Natural killer cell (primary cell): Measurements from ENCODE around the gene C1GALT1. TPM values are rescaled to one million over a fixed set of nuclear protein-coding genes. Genes with fewer than 3 reads are reported as not detected.
"Not testable (repeated sequence)": the region's sequence is repeated elsewhere in the genome, so short reads cannot be mapped to it uniquely, and the experiment has no call there.

ENCODE experiments used
- ATAC-seq, 3 donors: fragments of 150-1000 bp in 2 of 3; fragments of 200-7000 bp in 1 of 3; cut with Tn5 transposase; 1 replicate in 1 of 3; 2 replicates in 2 of 3; pipeline ENCODE4 v1.10.0; 2021; ENCODE audit warnings: mild to moderate bottlenecking in 2 of 3, moderate library complexity in 2 of 3
- DNase-seq, 2 donors: peaks; one replicate each; pipeline versions ENCODE4 v3.0.0 to v3.0.0-alpha.2; 2013 to 2021; ENCODE audit warnings: mixed read lengths in 1 of 2
- H3K27ac ChIP-seq: one replicate; pipeline ENCODE4 v1.5.1; 2013; ENCODE audit warnings: mild to moderate bottlenecking, low read length
- H3K27me3 ChIP-seq: one replicate; pipeline ENCODE4 v1.6.1; 2013; ENCODE audit warnings: low read length; ENCODE audit not compliant: control insufficient read depth, insufficient read depth
- H3K36me3 ChIP-seq: one replicate; pipeline ENCODE4 v1.6.1; 2013; ENCODE audit warnings: low read length; ENCODE audit not compliant: control insufficient read depth, insufficient read depth
- H3K4me1 ChIP-seq: one replicate; pipeline ENCODE4 v1.6.1; 2013; ENCODE audit warnings: low read length; ENCODE audit not compliant: control insufficient read depth, insufficient read depth
- H3K4me3 ChIP-seq: one replicate; pipeline ENCODE4 v1.5.1; 2013; ENCODE audit warnings: low read length
- H3K9me3 ChIP-seq: one replicate; pipeline ENCODE4 v1.6.1; 2013; ENCODE audit warnings: low read length; ENCODE audit not compliant: control insufficient read depth, insufficient read depth
- H3K27ac Mint-ChIP-seq, 2 donors: one replicate each; pipeline ENCODE4 v1.8.0; 2022; ENCODE audit warnings: mild to moderate bottlenecking in 2 of 2, mixed read lengths in 2 of 2, moderate library complexity in 1 of 2
- H3K27me3 Mint-ChIP-seq, 2 donors: one replicate each; pipeline ENCODE4 v1.8.0; 2022; ENCODE audit warnings: low read depth in 2 of 2, mixed read lengths in 2 of 2
- H3K36me3 Mint-ChIP-seq: one replicate; pipeline ENCODE4 v1.8.0; 2022; ENCODE audit warnings: mixed read lengths
- H3K4me1 Mint-ChIP-seq, 2 donors: one replicate each; pipeline ENCODE4 v1.8.0; 2022; ENCODE audit warnings: mixed read lengths in 2 of 2
- H3K4me3 Mint-ChIP-seq: one replicate; pipeline ENCODE4 v1.8.0; 2022; ENCODE audit warnings: mild to moderate bottlenecking, moderate library complexity, mixed read lengths
- H3K9me3 Mint-ChIP-seq, 2 donors: one replicate each; pipeline ENCODE4 v1.8.0; 2022; ENCODE audit warnings: mixed read lengths in 2 of 2
- WGBS: methylation state at CpG from one replicate; pipeline ENCODE4 v1.1.7; 2013; ENCODE audit warnings: missing lambda C conversion rate; ENCODE audit not compliant: insufficient coverage; 5-methylcytosine and 5-hydroxymethylcytosine counted together
- intact Hi-C: fragments of 100-400 bp; cut with micrococcal nuclease; formaldehyde crosslinking; loops from one replicate; pipeline ENCODE4 v1.14.2; 2022
- total RNA-seq, 4 donors: library from RNA; stranded (reverse); fragments of 120-200 nt in 1 of 4; gene quantifications; one replicate each; pipeline versions ENCODE4 v1.2.3 to v1.2.4, GENCODE V29; 2013 to 2022
- TF ChIP-seq, protein P1 (sequence below): fragments of 200-600 bp; IDR thresholded peaks from one replicate; pipeline ENCODE4 v1.8.0; 2022; ENCODE audit warnings: antibody characterized with exemption

Gene C1GALT1
- total RNA-seq, 3 donors from 2014 or later (not counting 1 experiment from before 2014, with no cell fraction given) = 54.5 to 64.5 (median 63.7) TPM

DNA sequence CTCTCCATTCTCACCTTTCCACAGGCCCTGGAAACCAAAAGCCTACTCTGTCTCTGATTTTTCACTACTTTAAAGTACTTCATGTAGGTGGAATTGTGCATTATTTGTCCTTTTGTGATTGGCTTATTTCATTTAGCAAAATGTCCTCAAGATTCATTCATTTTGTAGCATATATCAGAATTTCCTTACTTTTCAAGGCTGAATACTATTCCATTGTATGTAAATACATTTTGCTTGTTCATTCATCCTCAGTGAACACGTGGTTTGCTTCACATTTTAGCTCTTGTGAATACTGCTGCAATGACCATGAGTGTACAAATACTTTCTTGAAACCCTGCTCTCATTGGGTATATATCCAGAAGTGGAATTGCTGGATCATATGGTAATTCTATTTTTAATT lies 8.8 kb downstream of the C1GALT1 start:
- H3K27me3 ChIP-seq = no peaks in the 10 kb centered on the region
- H3K27ac ChIP-seq = no peak overlapping the region
- H3K9me3 Mint-ChIP-seq = no peaks in the 10 kb centered on the region
- H3K27ac Mint-ChIP-seq = no peak overlapping the region
- DNase-seq (no peak), ATAC-seq (no peak)
- H3K4me3 Mint-ChIP-seq = no peak overlapping the region
- peaks cover 5% of the 10 kb centered on the region for H3K36me3 ChIP-seq
- H3K9me3 ChIP-seq = no peaks in the 10 kb centered on the region
- TF ChIP-seq, protein P1, sequence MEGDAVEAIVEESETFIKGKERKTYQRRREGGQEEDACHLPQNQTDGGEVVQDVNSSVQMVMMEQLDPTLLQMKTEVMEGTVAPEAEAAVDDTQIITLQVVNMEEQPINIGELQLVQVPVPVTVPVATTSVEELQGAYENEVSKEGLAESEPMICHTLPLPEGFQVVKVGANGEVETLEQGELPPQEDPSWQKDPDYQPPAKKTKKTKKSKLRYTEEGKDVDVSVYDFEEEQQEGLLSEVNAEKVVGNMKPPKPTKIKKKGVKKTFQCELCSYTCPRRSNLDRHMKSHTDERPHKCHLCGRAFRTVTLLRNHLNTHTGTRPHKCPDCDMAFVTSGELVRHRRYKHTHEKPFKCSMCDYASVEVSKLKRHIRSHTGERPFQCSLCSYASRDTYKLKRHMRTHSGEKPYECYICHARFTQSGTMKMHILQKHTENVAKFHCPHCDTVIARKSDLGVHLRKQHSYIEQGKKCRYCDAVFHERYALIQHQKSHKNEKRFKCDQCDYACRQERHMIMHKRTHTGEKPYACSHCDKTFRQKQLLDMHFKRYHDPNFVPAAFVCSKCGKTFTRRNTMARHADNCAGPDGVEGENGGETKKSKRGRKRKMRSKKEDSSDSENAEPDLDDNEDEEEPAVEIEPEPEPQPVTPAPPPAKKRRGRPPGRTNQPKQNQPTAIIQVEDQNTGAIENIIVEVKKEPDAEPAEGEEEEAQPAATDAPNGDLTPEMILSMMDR = no peak
- WGBS = 100% methylated on average over 1 of the region's 1 CpG
- no peak overlapping the region for H3K4me3 ChIP-seq
- intact Hi-C loops = no loop called here
- H3K4me1 ChIP-seq = no peaks in the 10 kb centered on the region
- no peaks in the 10 kb centered on the region for H3K27me3 Mint-ChIP-seq
- peaks cover 36% of the 10 kb centered on the region in 2 donors for H3K4me1 Mint-ChIP-seq
- no peaks in the 10 kb centered on the region for H3K36me3 Mint-ChIP-seq

DNA sequence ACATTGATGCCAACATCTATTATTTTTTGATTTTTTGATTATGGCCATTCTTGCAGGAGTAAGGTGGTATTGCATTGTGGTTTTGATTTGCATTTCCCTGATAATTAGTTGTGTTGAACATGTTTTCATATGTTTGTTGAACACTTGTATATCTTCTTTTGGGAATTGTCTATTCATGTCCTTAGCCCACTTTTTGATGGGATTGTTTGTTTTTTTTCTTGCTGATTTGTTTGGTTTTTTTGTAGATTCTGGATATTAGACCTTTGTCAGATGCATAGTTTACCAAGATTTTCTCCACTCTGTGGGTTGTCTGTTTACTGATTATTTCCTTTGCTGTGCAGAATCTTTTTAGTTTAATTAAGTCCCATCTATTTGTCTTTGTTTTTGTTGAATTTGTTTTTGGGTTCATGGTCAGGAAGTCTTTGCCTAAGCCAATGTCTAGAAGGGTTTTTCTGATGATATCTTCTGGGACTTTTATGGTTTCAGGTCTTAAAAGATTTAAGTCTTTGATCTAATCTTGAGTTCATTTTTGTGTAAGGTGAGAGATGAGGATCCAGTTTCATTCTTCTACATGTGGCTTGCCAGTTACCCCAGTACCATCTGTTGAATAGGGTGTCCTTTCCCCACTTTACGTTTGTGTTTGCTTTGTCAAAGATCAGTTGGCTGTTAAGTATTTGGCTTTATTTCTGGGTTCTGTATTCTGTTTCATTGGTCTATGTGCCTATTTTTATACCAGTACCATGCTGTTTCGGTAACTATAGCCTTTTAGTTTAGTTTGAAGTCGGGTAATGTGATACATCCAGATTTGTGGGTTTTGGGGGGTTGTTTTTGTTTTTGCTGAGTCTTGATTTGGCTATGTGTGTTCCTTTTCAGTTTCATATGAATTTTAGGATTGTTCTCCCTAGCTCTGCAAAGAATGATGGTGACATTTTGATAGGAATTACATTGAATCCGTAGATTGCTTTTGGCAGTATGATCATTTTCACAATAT lies 10.7 kb downstream of the C1GALT1 start:
- Mint-ChIP-seq H3K4me1 (peaks cover 41 to 46% of the 10 kb centered on the region in 2 donors), H3K4me3 (peak overlapping the region; percentile 51), H3K27ac (peak overlapping the region; percentile 45 to 71)
- ATAC-seq, H3K36me3 Mint-ChIP-seq, H3K9me3 Mint-ChIP-seq, H3K27me3 ChIP-seq, H3K4me3 ChIP-seq, H3K9me3 ChIP-seq, H3K27ac ChIP-seq, H3K4me1 ChIP-seq, intact Hi-C loops, H3K36me3 ChIP-seq, H3K27me3 Mint-ChIP-seq: not testable (repeated sequence)
- DNase-seq = peak in 1 of 2 donors; percentile 52
- 63% methylated on average over 4 of the region's 4 CpGs for WGBS

DNA sequence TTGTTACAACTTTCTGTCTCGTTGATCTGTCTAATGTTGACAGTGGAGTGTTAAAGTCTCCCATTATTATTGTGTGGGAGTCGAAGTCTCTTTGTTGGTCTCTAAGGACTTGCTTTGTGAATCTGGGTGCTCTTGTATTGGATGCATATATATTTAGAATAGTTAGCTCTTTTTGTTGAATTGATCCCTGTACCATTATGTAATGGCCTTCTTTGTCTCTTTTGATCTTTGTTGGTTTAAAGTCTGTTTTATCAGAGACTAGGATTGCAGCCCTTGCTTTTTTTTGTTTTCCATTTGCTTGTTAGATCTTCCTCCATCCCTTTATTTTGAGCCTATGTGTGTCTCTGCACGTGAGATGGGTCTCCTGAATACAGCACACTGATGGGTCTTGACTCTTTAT lies 17.2 kb downstream of the C1GALT1 start:
- H3K36me3 ChIP-seq, H3K27me3 Mint-ChIP-seq, H3K27me3 ChIP-seq, ATAC-seq, H3K36me3 Mint-ChIP-seq, H3K27ac ChIP-seq, H3K4me3 ChIP-seq, H3K9me3 Mint-ChIP-seq, H3K9me3 ChIP-seq, DNase-seq, intact Hi-C loops, H3K4me3 Mint-ChIP-seq: not testable (repeated sequence)
- Mint-ChIP-seq H3K4me1 (peaks cover 66 to 84% of the 10 kb centered on the region in 2 donors), H3K27ac (peak overlapping the region in 1 of 2 donors; percentile 1)
- 100% methylated on average over 2 of the region's 3 CpGs for WGBS
- H3K4me1 ChIP-seq = peaks cover 14% of the 10 kb centered on the region

DNA sequence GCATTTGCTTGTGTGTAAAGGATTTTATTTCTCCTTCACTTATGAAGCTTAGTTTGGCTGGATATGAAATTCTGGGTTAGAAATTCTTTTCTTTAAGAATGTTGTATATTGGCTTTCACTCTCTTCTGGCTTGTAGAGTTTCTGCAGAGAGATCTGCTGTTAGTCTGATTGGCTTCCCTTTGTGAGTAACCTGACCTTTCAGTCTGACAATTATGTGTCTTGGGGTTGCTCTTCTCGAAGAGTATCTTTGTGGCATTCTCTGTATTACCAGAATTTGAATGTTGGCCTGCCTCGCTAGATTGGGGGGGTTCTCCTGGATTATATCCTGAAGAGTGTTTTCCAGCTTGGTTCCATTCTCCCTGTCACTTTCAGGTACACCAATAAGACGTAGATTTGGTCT lies 17.9 kb downstream of the C1GALT1 start:
- intact Hi-C loops, H3K9me3 ChIP-seq, H3K36me3 ChIP-seq, H3K36me3 Mint-ChIP-seq, H3K27ac ChIP-seq, DNase-seq, H3K4me3 Mint-ChIP-seq, H3K9me3 Mint-ChIP-seq, H3K4me3 ChIP-seq, H3K27me3 ChIP-seq, H3K27me3 Mint-ChIP-seq, ATAC-seq: not testable (repeated sequence)
- peak overlapping the region in 1 of 2 donors; percentile 1 for H3K27ac Mint-ChIP-seq
- 94% methylated on average over 3 of the region's 3 CpGs for WGBS
- peaks cover 14% of the 10 kb centered on the region for H3K4me1 ChIP-seq
- peaks cover 66 to 84% of the 10 kb centered on the region in 2 donors for H3K4me1 Mint-ChIP-seq
